K562 (cell line): ENCODE measurements around the gene CD151. TPM values are rescaled to one million over a fixed set of nuclear protein-coding genes. Genes with fewer than 3 reads are reported as not detected.
A peak's percentile ranks its signal among the peaks of the same experiment; 100 is the strongest.

Source experiments
- DACH1 ChIP-seq: fragments of 450-650 bp; IDR thresholded peaks from 2 replicates; pipeline ENCODE4 v1.6.1; 2018; ENCODE audit not compliant: partially characterized antibody
- FOXP1 ChIP-seq: sonication (generic); formaldehyde crosslinking; IDR thresholded peaks from 2 replicates; pipeline ENCODE4 v1.8.0; 2022; ENCODE audit warnings: mild to moderate bottlenecking, missing genetic modification reagents
- MEIS2 ChIP-seq: fragments of 450-650 bp; IDR thresholded peaks from 2 replicates; pipeline ENCODE4 v1.6.1; 2014; ENCODE audit warnings: mild to moderate bottlenecking; ENCODE audit not compliant: partially characterized antibody
- PURB ChIP-seq: sonication (generic); formaldehyde crosslinking; IDR thresholded peaks from 2 replicates; pipeline ENCODE4 v1.9.0; 2021; ENCODE audit warnings: low read depth, mild to moderate bottlenecking, missing genetic modification reagents
- RAD21 ChIP-seq, 2 experiments: fragments of 250-450 bp in 1 of 2; fragments of 450-650 bp in 1 of 2; sonication (Bioruptor Pico) in 1 of 2; formaldehyde crosslinking in 1 of 2; IDR thresholded peaks in 1 of 2; conservative IDR thresholded peaks in 1 of 2; 2 replicates each; pipeline versions ENCODE4 v1.4.0 to v1.8.0; 2020 to 2022; ENCODE audit warnings: mild to moderate bottlenecking in 2 of 2, moderate library complexity in 1 of 2
- RFX1 ChIP-seq: fragments of 450-650 bp; IDR thresholded peaks from 2 replicates; pipeline ENCODE4 v1.6.1; 2016; ENCODE audit warnings: mild to moderate bottlenecking, moderate library complexity
- TRIM24 ChIP-seq, 2 experiments: fragments of 450-650 bp; IDR thresholded peaks; 2 replicates each; pipeline ENCODE4 v1.6.1; 2016
- ZNF830 ChIP-seq: fragments of 250-450 bp; sonication (Bioruptor Pico); IDR thresholded peaks from 2 replicates; pipeline ENCODE4 v1.5.0; 2021; ENCODE audit warnings: mild to moderate bottlenecking
- polyA plus RNA-seq, 8 experiments: library from polyadenylated mRNA; depleted of rRNA in 4 of 8; stranded (reverse) in 5 of 8; unstranded in 3 of 8; fragments of >200 nt; fragmentation: Nextera tagmentation in 2 of 8; fragmentation: Illumina TruSeq in 1 of 8; extraction: Ambion mirVana in 2 of 8; extraction: Trizol in 1 of 8; gene quantifications; 2 replicates each; pipeline versions ENCODE4 v1.2.1 to v1.2.3, GENCODE V29; 2011 to 2014; ENCODE audit warnings: inconsistent platforms in 1 of 8, missing spikeins in 1 of 8
- total RNA-seq, 7 experiments: library from RNA; depleted of rRNA in 6 of 7; stranded (reverse); fragments of >200 nt in 6 of 7; fragmentation: Illumina TruSeq in 2 of 7; extraction: Trizol in 2 of 7; gene quantifications; 2 replicates each; pipeline versions ENCODE4 v1.2.1 to v1.2.3, GENCODE V29; 2011 to 2021; ENCODE audit warnings: low replicate concordance in 1 of 7
- TF ChIP-seq, protein P1 (sequence below): fragments of 450-650 bp; IDR thresholded peaks from 2 replicates; pipeline ENCODE4 v1.6.1; 2018; ENCODE audit not compliant: partially characterized antibody
- TF ChIP-seq, protein P2 (sequence below): IDR thresholded peaks from 3 replicates; pipeline ENCODE4 v1.6.1; 2011; ENCODE audit warnings: borderline replicate concordance, mild to moderate bottlenecking, moderate library complexity; ENCODE audit not compliant: insufficient read length; ENCODE audit errors: extremely low read depth
- TF ChIP-seq, protein P3 (sequence below): fragments of 250-450 bp; sonication (Bioruptor Pico); IDR thresholded peaks from 2 replicates; pipeline ENCODE4 v1.4.0; 2020; ENCODE audit warnings: mild to moderate bottlenecking, moderate library complexity
- TF ChIP-seq, protein P4 (sequence below): fragments of 450-650 bp; conservative IDR thresholded peaks from 2 replicates; pipeline ENCODE4 v1.6.1; 2016; ENCODE audit warnings: missing genetic modification characterization, low read depth, mild to moderate bottlenecking, missing compliant biosample characterization, moderate library complexity
- TF ChIP-seq, protein P5 (sequence below), 2 experiments: IDR thresholded peaks in 1 of 2; conservative IDR thresholded peaks in 1 of 2; 2 replicates each; pipeline ENCODE4 v1.6.1; 2016; ENCODE audit warnings: low read depth in 2 of 2, mild to moderate bottlenecking in 1 of 2, missing compliant biosample characterization in 1 of 2, missing genetic modification characterization in 1 of 2, moderate library complexity in 1 of 2
- TF ChIP-seq, protein P6 (sequence below): fragments of 250-450 bp; sonication (Bioruptor Pico); IDR thresholded peaks from 2 replicates; pipeline ENCODE4 v1.5.0; 2021

Gene CD151
- total and polyA plus RNA-seq, 9 of the 15 experiments (the other 6 are each of a cell fraction or from before 2014, with no cell fraction given): 2.3 to 187 (median 140) TPM

DNA sequence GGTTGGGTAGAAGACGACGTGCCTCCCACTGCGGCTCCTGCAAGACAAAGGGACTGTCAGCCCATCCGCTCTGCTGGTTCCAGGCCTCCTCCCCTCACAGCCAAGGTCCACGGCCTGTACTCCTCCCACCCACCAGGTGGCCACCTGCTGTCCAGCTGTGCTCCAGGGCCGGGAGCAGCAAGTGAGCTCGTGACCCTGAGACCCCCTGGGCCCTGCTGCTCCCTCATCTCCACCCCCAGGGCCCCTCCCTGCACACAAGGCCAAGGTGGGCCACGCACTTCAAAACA lies 37.3 kb downstream of the CD151 start (continued):
- TF ChIP-seq, protein P1, sequence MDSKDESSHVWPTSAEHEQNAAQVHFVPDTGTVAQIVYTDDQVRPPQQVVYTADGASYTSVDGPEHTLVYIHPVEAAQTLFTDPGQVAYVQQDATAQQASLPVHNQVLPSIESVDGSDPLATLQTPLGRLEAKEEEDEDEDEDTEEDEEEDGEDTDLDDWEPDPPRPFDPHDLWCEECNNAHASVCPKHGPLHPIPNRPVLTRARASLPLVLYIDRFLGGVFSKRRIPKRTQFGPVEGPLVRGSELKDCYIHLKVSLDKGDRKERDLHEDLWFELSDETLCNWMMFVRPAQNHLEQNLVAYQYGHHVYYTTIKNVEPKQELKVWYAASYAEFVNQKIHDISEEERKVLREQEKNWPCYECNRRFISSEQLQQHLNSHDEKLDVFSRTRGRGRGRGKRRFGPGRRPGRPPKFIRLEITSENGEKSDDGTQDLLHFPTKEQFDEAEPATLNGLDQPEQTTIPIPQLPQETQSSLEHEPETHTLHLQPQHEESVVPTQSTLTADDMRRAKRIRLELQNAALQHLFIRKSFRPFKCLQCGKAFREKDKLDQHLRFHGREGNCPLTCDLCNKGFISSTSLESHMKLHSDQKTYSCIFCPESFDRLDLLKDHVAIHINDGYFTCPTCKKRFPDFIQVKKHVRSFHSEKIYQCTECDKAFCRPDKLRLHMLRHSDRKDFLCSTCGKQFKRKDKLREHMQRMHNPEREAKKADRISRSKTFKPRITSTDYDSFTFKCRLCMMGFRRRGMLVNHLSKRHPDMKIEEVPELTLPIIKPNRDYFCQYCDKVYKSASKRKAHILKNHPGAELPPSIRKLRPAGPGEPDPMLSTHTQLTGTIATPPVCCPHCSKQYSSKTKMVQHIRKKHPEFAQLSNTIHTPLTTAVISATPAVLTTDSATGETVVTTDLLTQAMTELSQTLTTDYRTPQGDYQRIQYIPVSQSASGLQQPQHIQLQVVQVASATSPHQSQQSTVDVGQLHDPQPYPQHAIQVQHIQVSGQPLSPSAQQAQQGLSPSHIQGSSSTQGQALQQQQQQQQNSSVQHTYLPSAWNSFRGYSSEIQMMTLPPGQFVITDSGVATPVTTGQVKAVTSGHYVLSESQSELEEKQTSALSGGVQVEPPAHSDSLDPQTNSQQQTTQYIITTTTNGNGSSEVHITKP: no peak
- TF ChIP-seq RFX1 (no peak), PURB (CRISPR knock-in tag) (no peak), FOXP1 (CRISPR knock-in tag) (no peak), MEIS2 (no peak), ZNF830 (CRISPR knock-in tag) (no peak), TRIM24 (IDR thresholded peaks at IDR 0.05) (no peak), DACH1 (peak; percentile 9), RAD21 (CRISPR knock-in tag; conservative IDR thresholded peaks at IDR 0.05 in 1 of 2, IDR thresholded peaks at IDR 0.05 in 1 of 2) (peak in 1 of 2 experiments; percentile 17; a peak in 1 of 4 replicates)
- TF ChIP-seq, protein P2, sequence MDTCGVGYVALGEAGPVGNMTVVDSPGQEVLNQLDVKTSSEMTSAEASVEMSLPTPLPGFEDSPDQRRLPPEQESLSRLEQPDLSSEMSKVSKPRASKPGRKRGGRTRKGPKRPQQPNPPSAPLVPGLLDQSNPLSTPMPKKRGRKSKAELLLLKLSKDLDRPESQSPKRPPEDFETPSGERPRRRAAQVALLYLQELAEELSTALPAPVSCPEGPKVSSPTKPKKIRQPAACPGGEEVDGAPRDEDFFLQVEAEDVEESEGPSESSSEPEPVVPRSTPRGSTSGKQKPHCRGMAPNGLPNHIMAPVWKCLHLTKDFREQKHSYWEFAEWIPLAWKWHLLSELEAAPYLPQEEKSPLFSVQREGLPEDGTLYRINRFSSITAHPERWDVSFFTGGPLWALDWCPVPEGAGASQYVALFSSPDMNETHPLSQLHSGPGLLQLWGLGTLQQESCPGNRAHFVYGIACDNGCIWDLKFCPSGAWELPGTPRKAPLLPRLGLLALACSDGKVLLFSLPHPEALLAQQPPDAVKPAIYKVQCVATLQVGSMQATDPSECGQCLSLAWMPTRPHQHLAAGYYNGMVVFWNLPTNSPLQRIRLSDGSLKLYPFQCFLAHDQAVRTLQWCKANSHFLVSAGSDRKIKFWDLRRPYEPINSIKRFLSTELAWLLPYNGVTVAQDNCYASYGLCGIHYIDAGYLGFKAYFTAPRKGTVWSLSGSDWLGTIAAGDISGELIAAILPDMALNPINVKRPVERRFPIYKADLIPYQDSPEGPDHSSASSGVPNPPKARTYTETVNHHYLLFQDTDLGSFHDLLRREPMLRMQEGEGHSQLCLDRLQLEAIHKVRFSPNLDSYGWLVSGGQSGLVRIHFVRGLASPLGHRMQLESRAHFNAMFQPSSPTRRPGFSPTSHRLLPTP: no peak
- TF ChIP-seq, protein P3, sequence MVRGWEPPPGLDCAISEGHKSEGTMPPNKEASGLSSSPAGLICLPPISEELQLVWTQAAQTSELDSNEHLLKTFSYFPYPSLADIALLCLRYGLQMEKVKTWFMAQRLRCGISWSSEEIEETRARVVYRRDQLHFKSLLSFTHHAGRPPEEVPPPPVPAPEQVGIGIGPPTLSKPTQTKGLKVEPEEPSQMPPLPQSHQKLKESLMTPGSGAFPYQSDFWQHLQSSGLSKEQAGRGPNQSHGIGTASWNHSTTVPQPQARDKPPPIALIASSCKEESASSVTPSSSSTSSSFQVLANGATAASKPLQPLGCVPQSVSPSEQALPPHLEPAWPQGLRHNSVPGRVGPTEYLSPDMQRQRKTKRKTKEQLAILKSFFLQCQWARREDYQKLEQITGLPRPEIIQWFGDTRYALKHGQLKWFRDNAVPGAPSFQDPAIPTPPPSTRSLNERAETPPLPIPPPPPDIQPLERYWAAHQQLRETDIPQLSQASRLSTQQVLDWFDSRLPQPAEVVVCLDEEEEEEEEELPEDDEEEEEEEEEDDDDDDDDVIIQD (CRISPR knock-in tag): no peak
- TF ChIP-seq, protein P4, sequence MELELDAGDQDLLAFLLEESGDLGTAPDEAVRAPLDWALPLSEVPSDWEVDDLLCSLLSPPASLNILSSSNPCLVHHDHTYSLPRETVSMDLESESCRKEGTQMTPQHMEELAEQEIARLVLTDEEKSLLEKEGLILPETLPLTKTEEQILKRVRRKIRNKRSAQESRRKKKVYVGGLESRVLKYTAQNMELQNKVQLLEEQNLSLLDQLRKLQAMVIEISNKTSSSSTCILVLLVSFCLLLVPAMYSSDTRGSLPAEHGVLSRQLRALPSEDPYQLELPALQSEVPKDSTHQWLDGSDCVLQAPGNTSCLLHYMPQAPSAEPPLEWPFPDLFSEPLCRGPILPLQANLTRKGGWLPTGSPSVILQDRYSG (tag): no peak
- TF ChIP-seq, protein P5, sequence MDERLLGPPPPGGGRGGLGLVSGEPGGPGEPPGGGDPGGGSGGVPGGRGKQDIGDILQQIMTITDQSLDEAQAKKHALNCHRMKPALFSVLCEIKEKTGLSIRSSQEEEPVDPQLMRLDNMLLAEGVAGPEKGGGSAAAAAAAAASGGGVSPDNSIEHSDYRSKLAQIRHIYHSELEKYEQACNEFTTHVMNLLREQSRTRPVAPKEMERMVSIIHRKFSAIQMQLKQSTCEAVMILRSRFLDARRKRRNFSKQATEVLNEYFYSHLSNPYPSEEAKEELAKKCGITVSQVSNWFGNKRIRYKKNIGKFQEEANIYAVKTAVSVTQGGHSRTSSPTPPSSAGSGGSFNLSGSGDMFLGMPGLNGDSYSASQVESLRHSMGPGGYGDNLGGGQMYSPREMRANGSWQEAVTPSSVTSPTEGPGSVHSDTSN (CRISPR knock-in tag; IDR thresholded peaks at IDR 0.05; ENCODE audit: low read depth): no peak
- TF ChIP-seq, protein P5 (tag; conservative IDR thresholded peaks at IDR 0.05; ENCODE audit: low read depth): no peak
- TF ChIP-seq, protein P6, sequence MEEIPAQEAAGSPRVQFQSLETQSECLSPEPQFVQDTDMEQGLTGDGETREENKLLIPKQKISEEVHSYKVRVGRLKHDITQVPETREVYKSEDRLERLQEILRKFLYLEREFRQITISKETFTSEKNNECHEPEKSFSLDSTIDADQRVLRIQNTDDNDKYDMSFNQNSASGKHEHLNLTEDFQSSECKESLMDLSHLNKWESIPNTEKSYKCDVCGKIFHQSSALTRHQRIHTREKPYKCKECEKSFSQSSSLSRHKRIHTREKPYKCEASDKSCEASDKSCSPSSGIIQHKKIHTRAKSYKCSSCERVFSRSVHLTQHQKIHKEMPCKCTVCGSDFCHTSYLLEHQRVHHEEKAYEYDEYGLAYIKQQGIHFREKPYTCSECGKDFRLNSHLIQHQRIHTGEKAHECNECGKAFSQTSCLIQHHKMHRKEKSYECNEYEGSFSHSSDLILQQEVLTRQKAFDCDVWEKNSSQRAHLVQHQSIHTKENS (CRISPR knock-in tag): no peak
